Measurements from ENCODE around the gene CRKL. TPM values are rescaled to one million over a fixed set of nuclear protein-coding genes. Genes with fewer than 3 reads are reported as not detected.
A peak's percentile ranks its signal among the peaks of the same experiment; 100 is the strongest.

The CRKL gene
- total and polyA plus RNA-seq, 9 donors, result 36.4 to 56.8 (median 45.2) TPM

DNA sequence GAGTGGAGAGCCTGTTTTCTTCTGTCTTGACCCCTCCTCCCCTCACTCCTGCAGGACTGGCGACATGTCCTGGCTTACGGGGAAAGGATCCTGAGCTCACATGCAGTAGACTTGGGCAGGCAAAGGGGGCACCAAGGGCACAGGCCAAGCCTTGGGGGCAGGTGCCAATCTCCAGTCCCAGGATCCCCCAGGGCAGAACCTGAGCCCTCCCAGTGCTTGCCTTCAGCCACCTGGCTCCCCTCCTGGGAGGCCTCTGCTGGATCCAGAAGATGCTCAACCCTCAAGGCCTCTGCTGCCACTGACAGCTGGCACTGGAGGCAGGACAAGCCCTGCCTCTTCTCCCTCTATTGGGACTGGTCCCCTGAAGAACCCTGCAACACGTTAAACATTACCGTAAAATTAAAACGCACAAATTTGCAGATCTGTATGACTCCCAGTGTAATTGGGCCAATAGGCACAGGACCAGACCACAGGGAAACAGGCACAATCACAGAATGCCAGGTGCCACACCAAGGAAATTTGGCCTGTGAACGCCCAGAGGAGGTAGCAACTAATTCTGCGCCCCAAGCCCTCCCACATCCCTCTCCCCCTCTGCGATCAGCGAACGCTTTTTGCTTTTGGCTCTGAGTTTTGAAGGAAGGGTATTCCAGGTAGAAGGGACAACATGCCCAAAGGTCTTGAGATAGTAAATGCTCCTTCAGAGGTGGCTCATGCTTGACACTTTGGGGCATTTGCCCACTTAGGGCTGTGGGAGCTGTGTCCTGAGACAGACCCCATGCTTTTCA is 63.9 kb downstream of the CRKL start:
- DNase-seq, result no peak
- peaks cover 13% of the 10 kb centered on the region for H3K27me3 ChIP-seq (ENCODE audit: control insufficient read depth, insufficient read depth, low read length)
- peaks cover 19% of the 10 kb centered on the region for H3K36me3 ChIP-seq (ENCODE audit: control insufficient read depth, insufficient read depth, low read length)
- H3K4me1 ChIP-seq (ENCODE audit: control insufficient read depth, insufficient read depth, low read length), result peaks cover 28% of the 10 kb centered on the region
- peak overlapping the region; percentile 96 for H3K27ac ChIP-seq (ENCODE audit: low read length)
- 75% methylated on average over 2 of the region's 10 CpGs for WGBS (ENCODE audit: insufficient coverage)
- peak overlapping the region; percentile 93 for H3K4me3 ChIP-seq (ENCODE audit: low read length)
- no peaks in the 10 kb centered on the region for H3K9me3 ChIP-seq (replicated peaks; ENCODE audit: control insufficient read depth, low read depth, low read length)

DNA sequence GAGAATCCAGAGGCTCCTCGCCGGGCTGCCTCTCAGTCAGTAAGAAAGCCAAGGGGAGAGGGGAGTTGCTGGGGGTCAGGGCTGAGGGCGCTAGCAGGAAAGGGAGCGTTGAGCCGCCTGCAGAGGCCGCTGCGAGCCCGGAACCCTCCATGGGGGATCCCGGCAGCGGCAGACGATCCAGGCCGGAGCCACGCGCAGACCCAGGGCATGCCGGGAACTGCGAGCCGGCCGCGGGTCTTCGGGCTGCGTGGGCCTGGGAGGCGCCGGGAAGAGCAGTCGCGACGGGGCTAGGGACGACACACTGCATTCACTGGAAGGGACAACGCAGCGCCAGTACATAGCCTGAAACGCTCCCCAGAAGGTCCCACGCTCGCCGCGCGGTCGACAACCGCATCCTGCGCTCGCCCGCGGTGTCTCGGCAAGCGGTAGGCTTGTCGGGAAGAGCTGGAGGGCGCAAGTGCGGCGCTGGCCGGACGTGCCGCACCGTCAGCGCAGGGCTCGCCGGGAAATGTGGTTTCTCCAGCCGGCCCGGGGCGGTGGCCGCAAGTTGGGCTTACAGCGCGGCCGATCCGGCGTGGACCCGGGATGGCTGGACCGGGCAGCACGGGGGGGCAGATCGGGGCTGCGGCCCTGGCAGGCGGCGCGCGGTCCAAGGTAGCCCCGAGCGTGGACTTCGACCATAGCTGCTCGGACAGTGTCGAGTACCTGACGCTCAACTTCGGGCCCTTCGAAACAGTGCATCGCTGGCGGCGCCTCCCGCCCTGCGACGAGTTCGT is 64.8 kb downstream of the CRKL start, which contains the start of gene LZTR1:
LZTR1 (plus strand) TSS at position 511 of the 776 bp plus-strand sequence; CDS start at position 586, 75 bp downstream.
- Histone ChIP-seq H3K27ac (ENCODE audit: low read length) (peak within 1 kb of the TSS; percentile 96), H3K4me3 (ENCODE audit: low read length) (peak within 1 kb of the TSS; percentile 93), H3K4me1 (ENCODE audit: control insufficient read depth, insufficient read depth, low read length) (peaks cover 28% of the 10 kb centered on the region), H3K9me3 (replicated peaks; ENCODE audit: control insufficient read depth, low read depth, low read length) (no peaks in the 10 kb centered on the region), H3K36me3 (ENCODE audit: control insufficient read depth, insufficient read depth, low read length) (peaks cover 19% of the 10 kb centered on the region), H3K27me3 (ENCODE audit: control insufficient read depth, insufficient read depth, low read length) (peaks cover 13% of the 10 kb centered on the region)
- DNase-seq, result peak; percentile 93
- WGBS (ENCODE audit: insufficient coverage), result under 1% methylated on average over 86 of the region's 87 CpGs

DNA sequence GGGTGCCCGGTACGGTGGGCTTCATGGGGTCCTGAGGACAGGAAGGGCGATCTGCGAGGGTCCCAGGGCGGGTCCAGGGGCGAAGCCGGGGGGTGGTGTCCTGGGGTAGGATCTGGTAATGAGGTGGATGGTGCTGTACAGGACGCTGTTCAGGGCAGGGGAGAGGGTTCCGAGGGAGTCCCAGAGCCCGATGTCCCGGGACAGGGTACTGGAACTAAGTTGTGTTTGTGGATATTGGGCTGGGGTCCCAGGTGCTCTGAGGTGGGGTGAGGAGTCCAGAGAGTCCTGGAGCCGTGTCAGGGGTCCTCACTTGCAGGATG is 65.3 kb downstream of the CRKL start:
- WGBS (ENCODE audit: insufficient coverage), result 2% methylated on average over 12 of the region's 12 CpGs
- Histone ChIP-seq H3K4me1 (ENCODE audit: control insufficient read depth, insufficient read depth, low read length) (peaks cover 28% of the 10 kb centered on the region), H3K27ac (ENCODE audit: low read length) (no peak overlapping the region)

DNA sequence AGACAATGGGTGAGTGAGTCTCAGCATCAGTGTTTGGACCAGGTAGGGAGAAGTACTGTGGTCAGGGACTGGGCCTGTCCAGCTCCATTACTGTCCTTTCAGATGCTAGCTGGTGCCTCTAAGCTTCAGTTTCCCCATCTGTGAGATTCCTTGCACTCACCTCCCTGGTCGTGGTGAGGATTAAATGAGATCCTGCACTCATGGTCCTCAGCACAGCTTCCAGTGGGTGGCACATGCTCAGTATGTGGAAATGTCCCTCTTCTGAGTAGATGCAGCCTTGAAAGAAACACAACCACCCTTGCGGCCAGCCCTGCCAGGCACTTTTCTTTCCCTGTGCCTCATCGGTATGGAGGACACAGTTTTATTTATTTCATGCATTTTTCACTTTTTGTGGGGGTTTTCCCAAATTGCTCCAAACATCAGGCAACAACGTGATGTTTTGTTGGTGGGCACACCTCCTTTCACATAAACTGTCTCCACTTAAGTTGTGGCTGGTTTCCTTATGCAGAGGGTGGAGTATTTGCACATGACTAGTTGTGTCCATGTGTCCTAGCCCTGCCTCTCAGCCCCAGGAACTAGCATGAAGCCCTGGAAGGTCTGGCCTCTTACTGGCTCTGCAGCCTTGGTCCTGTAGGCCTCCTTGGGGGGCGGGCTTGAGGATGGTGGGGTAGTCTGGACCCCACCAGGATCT is 66.0 kb downstream of the CRKL start:
- H3K9me3 ChIP-seq (replicated peaks; ENCODE audit: control insufficient read depth, low read depth, low read length), result no peaks in the 10 kb centered on the region
- H3K4me3 ChIP-seq (ENCODE audit: low read length), result peak overlapping the region; percentile 93
- no peak for DNase-seq
- H3K27me3 ChIP-seq (ENCODE audit: control insufficient read depth, insufficient read depth, low read length), result peaks cover 13% of the 10 kb centered on the region
- peaks cover 29% of the 10 kb centered on the region for H3K36me3 ChIP-seq (ENCODE audit: control insufficient read depth, insufficient read depth, low read length)
- H3K4me1 ChIP-seq (ENCODE audit: control insufficient read depth, insufficient read depth, low read length), result peaks cover 28% of the 10 kb centered on the region
- no CpG with 5 or more reads among the region's 5 CpGs for WGBS (ENCODE audit: insufficient coverage)
- H3K27ac ChIP-seq (ENCODE audit: low read length), result no peak overlapping the region

More for the DNA sequence above, 65.3 kb downstream of the CRKL start:
- peaks cover 13% of the 10 kb centered on the region for H3K27me3 ChIP-seq (ENCODE audit: control insufficient read depth, insufficient read depth, low read length)
- no peaks in the 10 kb centered on the region for H3K9me3 ChIP-seq (replicated peaks; ENCODE audit: control insufficient read depth, low read depth, low read length)
- peaks cover 22% of the 10 kb centered on the region for H3K36me3 ChIP-seq (ENCODE audit: control insufficient read depth, insufficient read depth, low read length)
- DNase-seq, result no peak
- peak overlapping the region; percentile 93 for H3K4me3 ChIP-seq (ENCODE audit: low read length)

DNA sequence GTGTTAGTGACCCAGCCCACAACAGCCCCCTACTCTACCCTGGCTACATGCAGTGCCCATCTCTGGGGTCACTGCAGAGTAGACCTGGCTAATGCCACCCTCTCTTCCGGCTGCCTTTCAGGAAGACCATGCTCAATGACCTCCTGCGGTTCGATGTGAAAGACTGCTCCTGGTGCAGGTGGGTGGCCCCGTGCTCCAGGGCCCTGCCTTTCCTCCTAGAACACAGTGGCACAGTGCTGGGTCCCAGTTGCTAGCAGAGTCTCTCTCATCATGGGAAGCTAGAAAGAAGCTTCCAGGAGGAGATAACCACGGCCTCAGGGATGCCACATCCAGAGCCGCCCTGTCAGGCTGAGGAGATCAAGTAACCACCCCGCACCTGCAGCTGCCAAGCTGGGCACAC is 68.5 kb downstream of the CRKL start:
- H3K27me3 ChIP-seq (ENCODE audit: control insufficient read depth, insufficient read depth, low read length), result no peaks in the 10 kb centered on the region
- WGBS (ENCODE audit: insufficient coverage), result 93% methylated on average over 6 of the region's 7 CpGs
- H3K4me3 ChIP-seq (ENCODE audit: low read length), result no peak overlapping the region
- H3K4me1 ChIP-seq (ENCODE audit: control insufficient read depth, insufficient read depth, low read length), result peaks cover 17% of the 10 kb centered on the region
- no peak overlapping the region for H3K27ac ChIP-seq (ENCODE audit: low read length)
- no peaks in the 10 kb centered on the region for H3K9me3 ChIP-seq (replicated peaks; ENCODE audit: control insufficient read depth, low read depth, low read length)
- H3K36me3 ChIP-seq (ENCODE audit: control insufficient read depth, insufficient read depth, low read length), result peaks cover 50% of the 10 kb centered on the region
- DNase-seq, result no peak

DNA sequence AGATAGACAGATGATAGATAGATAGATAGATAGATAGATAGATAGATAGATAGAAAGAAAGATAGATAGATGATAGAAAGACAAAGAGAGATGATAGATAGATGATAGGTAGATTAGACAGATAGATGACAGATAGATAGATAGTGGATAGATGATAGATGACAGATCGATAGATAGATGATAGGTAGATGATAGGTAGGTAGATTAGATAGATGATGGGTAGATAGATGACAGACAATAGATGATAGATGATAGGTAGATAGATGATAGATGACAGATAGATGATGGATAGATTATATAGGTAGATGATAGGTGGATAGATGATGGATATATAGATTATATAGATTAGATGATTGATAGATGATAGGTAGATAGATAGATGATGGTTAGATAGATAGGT is 69.2 kb downstream of the CRKL start:
- no peak for DNase-seq
- H3K27ac ChIP-seq (ENCODE audit: low read length), result no peak overlapping the region
- H3K9me3 ChIP-seq (replicated peaks; ENCODE audit: control insufficient read depth, low read depth, low read length), result no peaks in the 10 kb centered on the region
- H3K4me1 ChIP-seq (ENCODE audit: control insufficient read depth, insufficient read depth, low read length), result peaks cover 11% of the 10 kb centered on the region
- no peaks in the 10 kb centered on the region for H3K27me3 ChIP-seq (ENCODE audit: control insufficient read depth, insufficient read depth, low read length)
- H3K4me3 ChIP-seq (ENCODE audit: low read length), result no peak overlapping the region
- H3K36me3 ChIP-seq (ENCODE audit: control insufficient read depth, insufficient read depth, low read length), result peaks cover 56% of the 10 kb centered on the region
- 100% methylated on average over 1 of the region's 1 CpG for WGBS (ENCODE audit: insufficient coverage)

DNA sequence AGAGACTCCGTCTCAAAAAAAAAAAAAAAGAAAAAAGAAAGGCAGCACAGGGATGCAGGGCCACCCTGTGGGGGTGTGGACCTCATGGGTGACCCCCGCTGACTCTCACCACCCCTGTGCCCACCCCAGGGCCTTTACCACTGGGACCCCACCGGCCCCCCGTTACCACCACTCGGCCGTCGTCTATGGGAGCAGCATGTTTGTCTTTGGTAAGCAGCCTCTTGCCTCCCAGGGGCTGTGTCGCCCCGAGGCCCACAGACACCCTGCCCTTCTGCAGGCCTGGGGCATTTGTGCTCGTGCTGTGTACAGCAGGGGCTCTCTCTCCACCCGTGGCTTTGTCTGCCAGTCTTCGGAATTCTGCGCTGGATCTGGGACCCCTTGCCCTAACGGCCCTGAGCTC is 70.2 kb downstream of the CRKL start:
- H3K27me3 ChIP-seq (ENCODE audit: control insufficient read depth, insufficient read depth, low read length), result no peaks in the 10 kb centered on the region

DNA sequence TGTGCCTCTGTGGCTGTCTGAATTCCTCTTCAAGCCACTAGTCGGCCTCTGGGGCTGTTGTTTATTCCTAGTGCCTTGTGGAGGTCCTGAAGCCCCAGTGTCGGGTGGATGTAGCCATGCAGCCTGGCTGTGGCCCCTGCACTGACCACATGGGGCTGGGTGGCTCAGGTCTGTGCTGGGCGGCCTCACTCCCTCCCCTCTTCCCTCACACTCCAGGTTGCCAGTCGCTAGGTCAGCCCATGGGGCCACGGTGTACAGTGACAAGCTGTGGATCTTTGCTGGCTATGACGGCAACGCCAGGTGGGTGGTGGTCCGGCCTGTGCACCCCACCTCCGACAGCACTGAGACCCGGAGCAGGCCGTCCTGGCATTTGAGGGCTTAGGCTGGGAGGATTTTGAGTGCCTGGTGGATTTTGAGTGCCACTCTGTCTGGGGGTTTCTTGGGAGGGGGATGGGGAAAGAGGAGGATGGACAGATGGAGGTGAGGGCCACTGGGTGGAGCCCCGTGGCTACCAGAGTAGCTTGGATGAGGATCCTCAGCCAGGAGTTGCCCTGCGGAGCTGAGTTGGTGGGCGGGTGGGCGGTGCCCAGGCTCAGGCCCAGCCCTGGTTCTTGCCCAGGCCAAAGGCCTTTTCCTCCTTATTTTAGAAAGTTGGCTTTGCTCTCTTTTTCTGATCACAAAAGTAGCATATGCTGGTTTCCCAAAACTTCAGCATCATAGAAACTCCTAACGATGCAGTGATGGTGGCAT is 71.5 kb downstream of the CRKL start:
- no peaks in the 10 kb centered on the region for H3K9me3 ChIP-seq (replicated peaks; ENCODE audit: control insufficient read depth, low read depth, low read length)

More for the DNA sequence above, 70.2 kb downstream of the CRKL start:
- DNase-seq, result no peak
- H3K9me3 ChIP-seq (replicated peaks; ENCODE audit: control insufficient read depth, low read depth, low read length), result no peaks in the 10 kb centered on the region
- H3K27ac ChIP-seq (ENCODE audit: low read length), result no peak overlapping the region
- H3K36me3 ChIP-seq (ENCODE audit: control insufficient read depth, insufficient read depth, low read length), result peaks cover 66% of the 10 kb centered on the region
- no peak overlapping the region for H3K4me3 ChIP-seq (ENCODE audit: low read length)
- H3K4me1 ChIP-seq (ENCODE audit: control insufficient read depth, insufficient read depth, low read length), result peaks cover 8% of the 10 kb centered on the region
- 91% methylated on average over 13 of the region's 14 CpGs for WGBS (ENCODE audit: insufficient coverage)

DNA sequence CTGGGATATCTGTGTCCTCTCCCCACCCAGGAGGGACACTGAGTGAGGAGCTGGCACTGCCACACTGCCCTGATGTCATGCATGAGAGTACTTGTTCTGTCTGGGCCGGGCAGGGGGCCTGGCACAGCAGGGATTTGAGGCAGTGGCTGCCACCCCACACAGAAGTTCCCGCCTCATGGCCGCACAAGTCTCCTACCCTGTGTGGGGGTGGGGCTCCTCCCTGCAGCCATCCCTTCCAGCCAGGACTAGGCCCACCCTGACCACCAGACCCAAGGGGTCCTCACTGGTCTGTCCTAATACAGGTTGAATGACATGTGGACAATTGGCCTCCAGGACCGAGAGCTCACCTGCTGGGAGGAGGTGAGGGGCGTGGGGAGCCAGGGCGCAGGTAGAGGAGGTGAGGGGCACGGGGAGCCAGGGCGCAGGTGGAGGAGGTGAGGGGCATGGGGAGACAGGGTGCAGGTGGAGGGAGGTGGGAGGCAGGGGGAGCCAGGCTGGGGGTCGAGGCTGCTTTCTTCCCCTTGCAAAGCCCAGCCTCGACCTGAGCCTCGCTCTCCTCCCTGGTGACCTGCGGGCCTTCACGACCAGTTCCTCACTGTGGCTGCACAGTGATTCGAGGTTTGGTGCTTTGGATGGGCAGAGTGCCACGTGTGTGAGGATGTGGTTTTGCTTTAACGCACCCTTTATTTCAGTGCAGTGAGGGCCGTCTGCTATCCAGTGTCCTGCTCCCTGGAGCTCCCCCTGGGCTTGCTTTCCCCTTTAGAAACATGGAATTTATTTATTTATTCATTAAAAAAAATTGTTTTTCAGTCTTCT is 72.3 kb downstream of the CRKL start:
- Histone ChIP-seq H3K4me3 (ENCODE audit: low read length) (no peak overlapping the region), H3K9me3 (replicated peaks; ENCODE audit: control insufficient read depth, low read depth, low read length) (no peaks in the 10 kb centered on the region), H3K27me3 (ENCODE audit: control insufficient read depth, insufficient read depth, low read length) (no peaks in the 10 kb centered on the region), H3K36me3 (ENCODE audit: control insufficient read depth, insufficient read depth, low read length) (peaks cover 73% of the 10 kb centered on the region), H3K4me1 (ENCODE audit: control insufficient read depth, insufficient read depth, low read length) (no peaks in the 10 kb centered on the region), H3K27ac (ENCODE audit: low read length) (no peak overlapping the region)
- WGBS (ENCODE audit: insufficient coverage), result 79% methylated on average over 8 of the region's 17 CpGs
- DNase-seq, result no peak

More for the DNA sequence above, 71.5 kb downstream of the CRKL start:
- Histone ChIP-seq H3K36me3 (ENCODE audit: control insufficient read depth, insufficient read depth, low read length) (peaks cover 76% of the 10 kb centered on the region), H3K4me3 (ENCODE audit: low read length) (no peak overlapping the region), H3K4me1 (ENCODE audit: control insufficient read depth, insufficient read depth, low read length) (no peaks in the 10 kb centered on the region), H3K27me3 (ENCODE audit: control insufficient read depth, insufficient read depth, low read length) (no peaks in the 10 kb centered on the region), H3K27ac (ENCODE audit: low read length) (no peak overlapping the region)
- 90% methylated on average over 13 of the region's 16 CpGs for WGBS (ENCODE audit: insufficient coverage)
- no peak for DNase-seq

Data from muscle of leg (tissue), 11 donors.